ENCODE measurements around the gene MOAP1.
"Not testable (repeated sequence)": the region's sequence is repeated elsewhere in the genome, so short reads cannot be mapped to it uniquely, and the experiment has no call there.

DNA sequence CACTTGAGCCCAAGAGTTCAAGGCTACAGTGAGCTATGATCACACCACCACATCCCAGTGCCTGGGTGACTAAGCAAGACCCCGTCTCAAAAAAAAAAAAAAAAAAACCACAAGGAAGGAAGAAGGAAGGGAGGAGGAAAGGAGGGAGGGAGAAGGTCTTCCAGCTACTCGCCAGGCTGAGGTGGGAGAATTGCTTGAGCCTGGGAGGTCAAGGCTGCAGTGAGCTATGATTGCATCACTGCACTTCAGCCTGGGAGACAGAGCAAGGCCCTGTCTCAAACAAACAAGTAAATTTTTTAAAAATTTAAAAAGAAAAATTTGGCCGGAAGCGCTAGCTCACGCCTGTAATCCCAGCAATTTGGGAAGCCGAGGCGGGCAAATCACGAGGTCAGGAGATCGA, 16.1 kb downstream of the MOAP1 start:
- TF ChIP-seq, protein P1, sequence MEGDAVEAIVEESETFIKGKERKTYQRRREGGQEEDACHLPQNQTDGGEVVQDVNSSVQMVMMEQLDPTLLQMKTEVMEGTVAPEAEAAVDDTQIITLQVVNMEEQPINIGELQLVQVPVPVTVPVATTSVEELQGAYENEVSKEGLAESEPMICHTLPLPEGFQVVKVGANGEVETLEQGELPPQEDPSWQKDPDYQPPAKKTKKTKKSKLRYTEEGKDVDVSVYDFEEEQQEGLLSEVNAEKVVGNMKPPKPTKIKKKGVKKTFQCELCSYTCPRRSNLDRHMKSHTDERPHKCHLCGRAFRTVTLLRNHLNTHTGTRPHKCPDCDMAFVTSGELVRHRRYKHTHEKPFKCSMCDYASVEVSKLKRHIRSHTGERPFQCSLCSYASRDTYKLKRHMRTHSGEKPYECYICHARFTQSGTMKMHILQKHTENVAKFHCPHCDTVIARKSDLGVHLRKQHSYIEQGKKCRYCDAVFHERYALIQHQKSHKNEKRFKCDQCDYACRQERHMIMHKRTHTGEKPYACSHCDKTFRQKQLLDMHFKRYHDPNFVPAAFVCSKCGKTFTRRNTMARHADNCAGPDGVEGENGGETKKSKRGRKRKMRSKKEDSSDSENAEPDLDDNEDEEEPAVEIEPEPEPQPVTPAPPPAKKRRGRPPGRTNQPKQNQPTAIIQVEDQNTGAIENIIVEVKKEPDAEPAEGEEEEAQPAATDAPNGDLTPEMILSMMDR (IDR thresholded peaks at IDR 0.05) = not testable (repeated sequence)
- not testable (repeated sequence) for TF ChIP-seq POLR2A (IDR thresholded peaks at IDR 0.05)
